ENCODE results near the gene PRKCE. TPM values are rescaled to one million over a fixed set of nuclear protein-coding genes. Genes with fewer than 3 reads are reported as not detected.
A peak's percentile ranks its signal among the peaks of the same experiment; 100 is the strongest.
"Not testable (repeated sequence)": the region's sequence is repeated elsewhere in the genome, so short reads cannot be mapped to it uniquely, and the experiment has no call there.

PRKCE gene
- total RNA-seq, 1 donor from 2014 or later, result 62.8 TPM

GRCh38 chr2:45716432-45716831, 65.0 kb downstream of the PRKCE start:
- not testable (repeated sequence) for FAIRE-seq; DNase-seq (ENCODE audit: low spot score in 2 of 2)

GRCh38 chr2:45716915-45717314, 65.4 kb downstream of the PRKCE start:
- FAIRE-seq (no peak), DNase-seq (ENCODE audit: low spot score in 2 of 2) (no peak)

GRCh38 chr2:45720210-45720609, 68.7 kb downstream of the PRKCE start:
- DNase-seq (ENCODE audit: low spot score in 2 of 2) (no peak), FAIRE-seq (no peak)

GRCh38 chr2:45721150-45721549, 69.7 kb downstream of the PRKCE start:
- no peak for FAIRE-seq

GRCh38 chr2:45722477-45722876, 71.0 kb downstream of the PRKCE start:
- no peak for DNase-seq (ENCODE audit: low spot score in 2 of 2)
- FAIRE-seq, result no peak

More at GRCh38 chr2:45721150-45721549, 69.7 kb downstream of the PRKCE start:
- DNase-seq (ENCODE audit: low spot score in 2 of 2), result no peak

- FAIRE-seq, result no peak
- no peak for DNase-seq (ENCODE audit: low spot score in 2 of 2)
Measured at GRCh38 chr2:45723857-45724256, 72.4 kb downstream of the PRKCE start.

DNA sequence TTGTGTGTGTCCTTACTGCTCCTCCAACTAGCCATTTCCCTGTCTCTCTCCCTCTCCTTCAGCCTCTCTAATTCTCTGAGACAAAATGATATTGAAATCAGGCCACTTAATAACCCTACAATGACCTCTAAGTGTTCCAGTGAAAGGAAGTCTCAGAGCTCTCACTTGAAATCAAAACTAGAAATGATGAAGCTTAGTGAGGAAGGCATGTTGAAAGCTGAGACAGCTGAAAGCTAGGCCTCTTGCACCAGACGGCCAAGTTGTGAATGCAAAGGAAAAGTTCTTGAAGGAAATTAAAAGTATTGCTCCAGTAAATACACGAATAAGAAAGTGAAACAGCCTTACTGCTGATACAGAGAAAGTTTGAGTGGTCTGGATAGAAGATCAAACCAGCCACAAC, 72.9 kb downstream of the PRKCE start:
- DNase-seq (ENCODE audit: low spot score in 2 of 2) (no peak), FAIRE-seq (no peak)

DNA sequence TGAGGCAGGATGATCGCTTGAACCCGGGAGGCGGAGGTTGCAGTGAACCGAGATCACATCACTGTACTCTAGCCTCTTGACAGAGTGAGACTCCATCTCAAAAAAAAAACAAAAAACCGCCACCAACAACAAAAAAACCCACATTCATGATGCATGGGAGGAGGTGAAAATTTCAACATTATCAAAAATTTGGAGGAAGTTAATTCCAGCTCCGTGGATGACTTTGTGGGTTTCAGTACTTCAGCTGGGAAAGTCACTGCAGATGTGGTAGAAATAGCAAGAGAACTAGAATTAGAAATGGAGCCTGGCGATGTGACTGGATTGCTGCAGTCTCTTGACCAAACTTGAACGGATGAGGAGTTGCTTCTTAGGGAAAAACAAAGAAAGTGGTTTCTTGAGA, 74.3 kb downstream of the PRKCE start:
- no peak for DNase-seq (ENCODE audit: low spot score in 2 of 2)
- no peak for FAIRE-seq

GRCh38 chr2:45726188-45726587, 74.7 kb downstream of the PRKCE start:
- FAIRE-seq (no peak), DNase-seq (ENCODE audit: low spot score in 2 of 2) (no peak)

DNA sequence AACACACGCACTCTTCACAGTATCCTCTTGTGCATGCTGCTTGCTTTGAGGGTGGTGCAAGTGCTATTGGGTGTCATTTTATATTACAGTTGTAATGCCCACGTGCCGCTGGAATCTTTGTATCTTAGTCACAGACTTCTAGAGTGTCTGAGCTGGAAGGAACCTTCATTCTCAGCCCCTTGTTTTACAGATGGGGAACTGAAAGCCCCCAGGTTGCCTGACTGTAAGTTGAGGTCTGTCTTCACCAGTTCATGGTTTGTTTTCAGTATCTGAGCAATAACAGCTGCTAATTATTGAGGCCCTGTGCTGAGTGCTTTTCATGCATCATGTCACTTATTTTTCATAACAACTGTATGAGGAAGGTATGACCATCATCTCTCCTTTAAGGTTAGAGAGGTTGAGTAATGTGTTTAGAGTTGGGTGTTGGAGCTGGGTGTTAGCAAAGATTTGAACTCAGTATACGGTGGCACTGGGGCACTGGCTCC, 77.0 kb downstream of the PRKCE start:
- no peak for FAIRE-seq
- no peak for DNase-seq (ENCODE audit: low spot score in 2 of 2)

GRCh38 chr2:45729753-45730512, 78.5 kb downstream of the PRKCE start:
- FAIRE-seq, result no peak
- no peak for DNase-seq (ENCODE audit: low spot score in 2 of 2)

DNA sequence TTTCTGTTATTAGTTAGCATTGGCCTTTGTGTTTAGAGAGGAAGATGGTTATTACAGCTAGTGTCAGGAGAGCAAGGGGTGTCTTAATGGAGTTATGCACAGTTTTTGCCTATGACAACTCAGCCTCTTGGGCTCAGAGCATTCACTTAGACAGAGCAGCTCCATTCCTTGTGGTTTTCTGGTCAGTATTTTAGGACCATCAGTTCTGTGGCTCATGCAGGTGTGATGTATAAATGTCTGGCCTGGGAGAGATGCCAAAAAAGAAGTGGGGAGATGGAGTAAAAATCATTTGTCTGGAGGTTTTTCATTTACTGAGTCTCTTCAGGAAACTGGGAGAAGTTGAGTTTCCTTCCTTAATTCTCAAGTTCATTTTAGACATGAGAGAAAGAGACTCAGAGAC, 79.7 kb downstream of the PRKCE start:
- no peak for FAIRE-seq
- no peak for DNase-seq (ENCODE audit: low spot score in 2 of 2)

- DNase-seq (ENCODE audit: low spot score in 2 of 2), result no peak
- FAIRE-seq, result no peak
Measured at GRCh38 chr2:45732436-45732835, 81.0 kb downstream of the PRKCE start.

GRCh38 chr2:45732946-45733345, 81.5 kb downstream of the PRKCE start:
- DNase-seq (ENCODE audit: low spot score in 2 of 2) (no peak), FAIRE-seq (no peak)

DNA sequence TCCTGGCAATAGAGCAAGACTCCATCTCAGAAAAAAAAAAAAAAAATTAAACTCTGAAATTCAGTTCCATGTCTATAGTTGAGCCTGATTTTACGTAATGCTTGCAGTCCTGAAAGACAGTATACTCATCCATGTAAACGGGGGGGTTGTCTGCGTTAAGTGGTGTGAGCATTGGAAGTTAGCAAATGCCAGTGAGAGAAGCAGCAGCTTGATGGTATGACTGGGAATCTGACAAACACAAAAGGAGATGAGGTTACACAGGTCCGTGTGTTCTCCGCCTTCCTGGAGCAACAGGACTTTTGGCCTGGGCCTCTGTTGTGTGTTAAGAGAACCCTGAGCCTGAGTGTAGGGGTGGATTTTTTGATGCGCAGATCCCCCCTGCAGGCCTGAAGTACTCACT, 82.9 kb downstream of the PRKCE start:
- DNase-seq (ENCODE audit: low spot score in 2 of 2), result no peak
- no peak for FAIRE-seq

- no peak for FAIRE-seq
Measured at GRCh38 chr2:45734952-45735351, 83.5 kb downstream of the PRKCE start.

GRCh38 chr2:45736757-45737704, 85.6 kb downstream of the PRKCE start:
- FAIRE-seq (no peak), DNase-seq (ENCODE audit: low spot score in 2 of 2) (peak in 1 of 2 donors; percentile 29)

More at GRCh38 chr2:45734952-45735351, 83.5 kb downstream of the PRKCE start:
- DNase-seq (ENCODE audit: low spot score in 2 of 2), result no peak

GRCh38 chr2:45739796-45740485, 88.5 kb downstream of the PRKCE start:
- FAIRE-seq (no peak), DNase-seq (ENCODE audit: low spot score in 2 of 2) (no peak)

DNA sequence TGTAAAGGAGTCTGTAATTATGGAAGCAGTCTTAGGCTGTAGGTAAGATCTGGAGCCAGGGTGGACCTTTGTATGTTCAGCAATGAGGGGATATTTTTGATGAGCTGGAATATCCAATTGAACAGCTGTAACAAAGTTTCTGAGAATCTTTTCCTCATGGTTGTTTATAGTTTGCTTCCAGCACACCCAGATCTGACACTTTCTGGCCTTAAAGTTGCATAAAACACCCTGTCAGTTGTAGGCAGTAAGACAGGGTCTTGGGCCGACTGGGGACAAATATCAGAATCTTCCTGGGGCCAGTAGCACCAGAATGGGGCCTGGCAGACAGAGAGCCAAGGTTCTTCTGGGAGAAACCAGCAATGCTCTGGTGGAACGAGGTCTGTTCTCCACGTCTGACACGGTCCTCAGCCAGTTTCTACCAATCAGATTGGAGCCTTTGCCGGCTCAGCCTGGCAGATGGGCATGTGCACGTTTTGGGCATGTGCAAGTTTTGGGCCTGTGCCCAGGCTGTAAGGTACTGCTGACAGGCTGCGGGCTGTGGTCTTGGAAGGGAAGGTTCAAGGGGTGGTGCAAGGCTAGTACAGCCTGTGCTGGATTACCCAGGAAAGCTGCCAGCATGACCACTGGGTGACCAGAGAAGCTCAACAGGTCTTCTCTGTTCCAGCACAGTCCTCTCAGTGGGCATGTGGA, 89.8 kb downstream of the PRKCE start:
- DNase-seq (ENCODE audit: low spot score in 2 of 2) (no peak), FAIRE-seq (no peak)

Measured in frontal cortex (tissue), 4 donors.